Tibial artery (tissue), 4 donors: ENCODE results near the gene LTBR.

Experiments
- DNase-seq, 2 donors: peaks; one replicate each; pipeline ENCODE4 v3.0.0-alpha.2; 2019
- H3K27ac ChIP-seq, 2 donors: fragments of 200-600 bp; sonication (generic) in 1 of 2; 1 replicate in 1 of 2; 2 replicates in 1 of 2; pipeline ENCODE4 v1.5.1; 2018 to 2019; ENCODE audit warnings: mild to moderate bottlenecking in 1 of 2
- H3K27me3 ChIP-seq, 2 donors: fragments of 200-600 bp; sonication (generic) in 1 of 2; one replicate each; pipeline versions ENCODE4 v1.5.1 to v1.6.0; 2016 to 2019
- H3K36me3 ChIP-seq, 3 donors: fragments of 200-600 bp; sonication (generic) in 2 of 3; one replicate each; pipeline ENCODE4 v1.5.1; 2016 to 2019; ENCODE audit warnings: mild to moderate bottlenecking in 2 of 3
- H3K4me1 ChIP-seq, 4 donors: fragments of 200-600 bp; sonication (generic) in 2 of 4; 1 replicate in 3 of 4; 2 replicates in 1 of 4; pipeline ENCODE4 v1.5.1; 2016 to 2019
- H3K4me3 ChIP-seq, 2 donors: fragments of 200-600 bp; sonication (generic) in 1 of 2; 1 replicate in 1 of 2; 2 replicates in 1 of 2; pipeline ENCODE4 v1.5.1; 2018 to 2019; ENCODE audit warnings: mild to moderate bottlenecking in 2 of 2
- H3K9me3 ChIP-seq, 3 donors: fragments of 200-600 bp; sonication (generic) in 1 of 3; one replicate each; pipeline ENCODE4 v1.5.1; 2016 to 2019
- CTCF ChIP-seq, 2 experiments: fragments of 200-600 bp in 1 of 2; fragments of 450-650 bp in 1 of 2; IDR thresholded peaks; one replicate each; pipeline ENCODE4 v1.5.1; 2017 to 2019; ENCODE audit warnings: antibody characterized with exemption in 2 of 2, mild to moderate bottlenecking in 1 of 2, moderate library complexity in 1 of 2
- intact Hi-C: fragments of 100-400 bp; cut with DNase I; formaldehyde crosslinking; loops from one replicate; pipeline ENCODE4 v1.15.0; 2023; ENCODE audit warnings: low total_unique reads

LTBR gene

GRCh38 chr12:6396031-6396430 is 12.1 kb downstream of the LTBR start:
- intact Hi-C loops: no loop called here
- Histone ChIP-seq H3K4me1 (peaks cover 0 to 14% (median 6%) of the 10 kb centered on the region in 4 donors), H3K27ac (no peak overlapping the region), H3K4me3 (no peak overlapping the region), H3K36me3 (peaks cover under 1 to 18% (median 14%) of the 10 kb centered on the region in 3 donors), H3K9me3 (no peaks in the 10 kb centered on the region), H3K27me3 (no peaks in the 10 kb centered on the region)
- TF ChIP-seq CTCF (IDR thresholded peaks at IDR 0.05): no peak
- DNase-seq: no peak

- H3K27ac ChIP-seq: no peak overlapping the region
- H3K9me3 ChIP-seq: no peaks in the 10 kb centered on the region
- no peaks in the 10 kb centered on the region for H3K4me1 ChIP-seq
- no peak for DNase-seq
- no peak overlapping the region for H3K4me3 ChIP-seq
- no peaks in the 10 kb centered on the region for H3K36me3 ChIP-seq
- H3K27me3 ChIP-seq: no peaks in the 10 kb centered on the region
- intact Hi-C loops: no loop called here
- TF ChIP-seq CTCF (IDR thresholded peaks at IDR 0.05): no peak
Measured at GRCh38 chr12:6399884-6400644, 16.1 kb downstream of the LTBR start.

GRCh38 chr12:6404390-6404789 is 20.4 kb downstream of the LTBR start:
- H3K4me1 ChIP-seq: no peaks in the 10 kb centered on the region
- no peak overlapping the region for H3K4me3 ChIP-seq
- no peaks in the 10 kb centered on the region for H3K27me3 ChIP-seq
- no peak for TF ChIP-seq CTCF (IDR thresholded peaks at IDR 0.05)
- H3K36me3 ChIP-seq: no peaks in the 10 kb centered on the region
- H3K27ac ChIP-seq: no peak overlapping the region
- intact Hi-C loops: no loop called here
- no peak for DNase-seq
- H3K9me3 ChIP-seq: no peaks in the 10 kb centered on the region

- no peaks in the 10 kb centered on the region for H3K27me3 ChIP-seq
- H3K9me3 ChIP-seq: no peaks in the 10 kb centered on the region
- no peaks in the 10 kb centered on the region for H3K4me1 ChIP-seq
- no peak overlapping the region for H3K27ac ChIP-seq
- no peak overlapping the region for H3K4me3 ChIP-seq
- no peaks in the 10 kb centered on the region for H3K36me3 ChIP-seq
- TF ChIP-seq CTCF (IDR thresholded peaks at IDR 0.05): no peak
- intact Hi-C loops: no loop called here
- no peak for DNase-seq
Measured at GRCh38 chr12:6405963-6406362, 22.0 kb downstream of the LTBR start.

GRCh38 chr12:6407236-6407954 is 23.4 kb downstream of the LTBR start:
- TF ChIP-seq CTCF (IDR thresholded peaks at IDR 0.05): no peak
- H3K27me3 ChIP-seq: no peaks in the 10 kb centered on the region
- intact Hi-C loops: no loop called here
- no peaks in the 10 kb centered on the region for H3K36me3 ChIP-seq
- no peak overlapping the region for H3K4me3 ChIP-seq
- no peak overlapping the region for H3K27ac ChIP-seq
- no peaks in the 10 kb centered on the region for H3K4me1 ChIP-seq
- H3K9me3 ChIP-seq: no peaks in the 10 kb centered on the region
- DNase-seq: no peak
